AG04450 (cell line): ENCODE data around the gene DRC7. TPM values are rescaled to one million over a fixed set of nuclear protein-coding genes. Genes with fewer than 3 reads are reported as not detected.

Experiments used
- CTCF ChIA-PET: fragments of 300-600, 350-600 bp; formaldehyde crosslinking; extraction: SDS; loops from one replicate; lab custom pipeline; 2022; ENCODE audit warnings: antibody characterized with exemption, inconsistent platforms; lab: Charles Lee
- POLR2A ChIA-PET: fragments of 350-600 bp; formaldehyde crosslinking; extraction: SDS; loops from one replicate; lab custom pipeline; 2021; ENCODE audit warnings: antibody characterized with exemption, inconsistent platforms; lab: Yijun Ruan, JAX
- DNase-seq: peaks from one replicate; pipeline ENCODE4 v3.0.0-alpha.2; 2011; ENCODE audit warnings: low read depth, low spot score
- H3K27ac ChIP-seq: one replicate; pipeline ENCODE4 v1.5.1; 2012; ENCODE audit warnings: low read depth, low read length, control low read depth
- H3K27me3 ChIP-seq: one replicate; pipeline ENCODE4 v1.6.0; 2012; ENCODE audit warnings: low read length; ENCODE audit not compliant: control insufficient read depth, insufficient read depth
- H3K4me3 ChIP-seq: 2 replicates; pipeline ENCODE4 v1.5.1; 2011; ENCODE audit warnings: mild to moderate bottlenecking, low read depth, low read length, control low read depth
- H3K9me3 ChIP-seq: 2 replicates; pipeline ENCODE4 v1.5.1; 2012; ENCODE audit warnings: low read length; ENCODE audit not compliant: control insufficient read depth, insufficient read depth
- polyA plus RNA-seq: library from polyadenylated mRNA; depleted of rRNA; stranded (reverse); fragments of >200 nt; gene quantifications from 2 replicates; pipeline ENCODE4 v1.2.3, GENCODE V29; 2011
- TF ChIP-seq, protein P1 (sequence below): IDR thresholded peaks from 2 replicates; pipeline ENCODE4 v1.5.1; 2011; ENCODE audit warnings: low read depth, low read length, control low read depth, inconsistent platforms

Gene DRC7
- polyA plus RNA-seq, 1 experiment, result not detected

DNA sequence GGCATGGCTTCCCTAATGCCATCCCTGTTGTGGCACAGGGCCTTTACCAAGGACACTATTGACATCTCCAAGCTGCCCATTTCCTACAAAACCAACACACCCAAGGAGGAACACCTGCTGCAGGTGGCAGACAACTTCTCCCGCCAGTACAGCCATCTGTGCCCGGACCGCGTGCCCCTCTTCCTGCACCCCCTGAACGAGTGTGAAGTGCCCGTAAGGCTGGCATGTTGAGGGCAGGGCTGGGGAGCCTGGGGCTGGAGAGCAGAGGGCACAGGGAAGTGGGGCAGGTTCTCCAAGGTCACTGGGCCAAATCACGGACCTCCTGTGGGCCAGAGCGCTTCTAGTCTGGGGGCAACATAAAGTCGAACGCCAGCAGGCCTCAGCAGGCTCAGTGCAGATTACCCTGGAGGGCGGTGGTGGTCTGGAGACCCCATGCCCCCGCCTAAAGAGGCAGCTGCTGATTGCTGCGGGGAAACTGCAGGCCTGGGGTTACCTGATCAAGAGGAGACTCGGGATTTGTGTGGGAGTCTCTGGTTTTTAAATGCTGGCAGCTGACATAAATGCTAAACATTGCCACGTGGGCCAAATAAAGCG lies 4.3 kb downstream of the DRC7 start:
- CTCF ChIA-PET, result interaction anchor here (1.2 kb wide), 1 partner anchor 49 kb away, joined by 3 read pairs; no protein-coding TSS in a partner anchor

DNA sequence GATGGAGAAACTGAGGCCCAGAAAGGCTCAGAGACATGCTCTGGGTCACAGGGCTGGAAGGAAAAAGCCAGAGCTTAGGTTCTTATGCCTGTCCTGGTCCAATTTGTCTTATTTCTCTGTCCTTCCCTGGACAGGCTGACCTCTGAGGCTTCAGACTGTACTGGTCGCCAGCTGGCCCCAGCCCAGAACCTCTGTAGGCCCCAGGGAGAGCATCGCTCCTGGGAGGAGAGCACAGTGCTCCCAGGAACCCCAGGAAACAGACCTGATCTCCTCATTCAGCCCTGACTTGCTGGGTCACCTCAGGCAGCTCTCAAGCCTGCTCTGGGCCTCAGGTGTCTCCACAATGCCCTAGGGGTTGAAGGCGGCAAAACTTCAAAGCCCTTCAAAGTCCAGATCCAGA lies 4.9 kb downstream of the DRC7 start:
- no peak for DNase-seq
- Histone ChIP-seq H3K27ac (no peak overlapping the region), H3K9me3 (no peaks in the 10 kb centered on the region; the same call in 1 of the 2 replicates), H3K4me3 (no peak overlapping the region), H3K27me3 (peaks cover 30% of the 10 kb centered on the region)
- ChIA-PET POLR2A (no interaction called here), CTCF (interaction anchor here (1.2 kb wide), 1 partner anchor 50 kb away, joined by 3 read pairs; no protein-coding TSS in a partner anchor)
- TF ChIP-seq, protein P1, sequence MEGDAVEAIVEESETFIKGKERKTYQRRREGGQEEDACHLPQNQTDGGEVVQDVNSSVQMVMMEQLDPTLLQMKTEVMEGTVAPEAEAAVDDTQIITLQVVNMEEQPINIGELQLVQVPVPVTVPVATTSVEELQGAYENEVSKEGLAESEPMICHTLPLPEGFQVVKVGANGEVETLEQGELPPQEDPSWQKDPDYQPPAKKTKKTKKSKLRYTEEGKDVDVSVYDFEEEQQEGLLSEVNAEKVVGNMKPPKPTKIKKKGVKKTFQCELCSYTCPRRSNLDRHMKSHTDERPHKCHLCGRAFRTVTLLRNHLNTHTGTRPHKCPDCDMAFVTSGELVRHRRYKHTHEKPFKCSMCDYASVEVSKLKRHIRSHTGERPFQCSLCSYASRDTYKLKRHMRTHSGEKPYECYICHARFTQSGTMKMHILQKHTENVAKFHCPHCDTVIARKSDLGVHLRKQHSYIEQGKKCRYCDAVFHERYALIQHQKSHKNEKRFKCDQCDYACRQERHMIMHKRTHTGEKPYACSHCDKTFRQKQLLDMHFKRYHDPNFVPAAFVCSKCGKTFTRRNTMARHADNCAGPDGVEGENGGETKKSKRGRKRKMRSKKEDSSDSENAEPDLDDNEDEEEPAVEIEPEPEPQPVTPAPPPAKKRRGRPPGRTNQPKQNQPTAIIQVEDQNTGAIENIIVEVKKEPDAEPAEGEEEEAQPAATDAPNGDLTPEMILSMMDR, result no peak

More for the DNA sequence above, 4.3 kb downstream of the DRC7 start:
- Histone ChIP-seq H3K9me3 (no peaks in the 10 kb centered on the region; the same call in 1 of the 2 replicates), H3K27me3 (peaks cover 24% of the 10 kb centered on the region), H3K27ac (no peak overlapping the region), H3K4me3 (no peak overlapping the region)
- no peak for DNase-seq
- POLR2A ChIA-PET, result no interaction called here
- TF ChIP-seq, protein P1, result no peak

DNA sequence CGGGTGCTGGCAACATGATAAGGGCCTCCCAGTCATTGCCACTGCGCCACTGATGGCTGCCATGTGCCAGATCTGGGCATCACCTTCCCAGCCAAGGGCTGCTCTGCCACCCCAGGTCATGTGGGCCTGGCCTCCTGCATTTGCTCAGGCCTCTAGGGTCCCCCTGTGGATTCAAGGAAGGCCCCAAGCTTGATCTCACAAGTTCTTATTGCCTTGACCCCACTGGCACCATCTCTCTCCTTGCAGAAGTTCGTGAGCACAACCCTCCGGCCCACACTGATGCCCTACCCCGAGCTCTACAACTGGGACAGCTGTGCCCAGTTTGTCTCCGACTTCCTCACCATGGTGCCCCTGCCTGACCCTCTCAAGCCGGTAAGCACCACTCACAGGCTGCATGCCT lies 5.3 kb downstream of the DRC7 start:
- DNase-seq, result no peak
- CTCF ChIA-PET, result interaction anchor here (1.2 kb wide), 1 partner anchor 50 kb away, joined by 3 read pairs; no protein-coding TSS in a partner anchor

DNA sequence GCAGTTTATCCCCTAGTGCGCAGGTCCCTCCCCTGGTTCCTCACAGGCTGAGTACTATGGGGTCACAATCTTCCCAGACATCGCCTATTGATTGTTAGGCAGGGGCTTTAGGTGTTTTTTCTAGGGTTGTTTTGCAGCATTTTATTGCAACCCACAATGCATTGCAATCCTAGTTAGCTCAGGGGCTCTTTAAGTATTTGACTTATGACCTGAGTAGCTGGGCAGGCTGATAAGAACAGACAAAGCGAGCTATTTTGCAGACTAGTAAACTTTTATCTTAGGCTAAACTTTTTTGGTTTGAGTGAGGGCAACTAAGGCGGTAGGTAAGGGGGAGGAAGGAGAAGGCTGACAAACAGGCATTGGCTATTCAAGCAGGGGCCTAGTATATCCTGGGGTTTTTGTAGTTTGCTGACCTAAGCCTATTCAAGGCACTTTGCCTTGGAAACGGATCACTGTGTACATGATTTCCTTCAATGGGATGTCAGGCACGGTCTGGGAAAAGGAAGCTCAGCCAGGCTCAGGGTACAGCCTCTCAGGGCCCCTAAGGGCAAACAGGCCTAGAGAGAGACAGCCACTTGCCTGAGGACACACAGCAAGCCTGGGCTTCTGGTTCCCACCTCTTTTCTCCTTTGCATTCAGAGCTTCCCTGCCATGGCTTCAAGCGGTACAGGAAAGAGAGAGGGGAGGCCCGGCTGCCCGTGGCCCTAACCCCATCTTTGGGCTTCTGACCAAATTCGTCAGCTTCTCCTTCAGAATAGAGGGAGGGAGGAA lies 6.4 kb downstream of the DRC7 start:
- DNase-seq, result no peak
- CTCF ChIA-PET, result no interaction called here

More for the DNA sequence above, 5.3 kb downstream of the DRC7 start:
- TF ChIP-seq, protein P1, result no peak
- H3K27ac ChIP-seq, result no peak overlapping the region
- H3K4me3 ChIP-seq, result no peak overlapping the region
- H3K27me3 ChIP-seq, result peaks cover 30% of the 10 kb centered on the region
- POLR2A ChIA-PET, result no interaction called here
- H3K9me3 ChIP-seq, result no peaks in the 10 kb centered on the region; the same call in 1 of the 2 replicates

More for the DNA sequence above, 6.4 kb downstream of the DRC7 start:
- TF ChIP-seq, protein P1, result no peak
- peaks cover 27% of the 10 kb centered on the region for H3K27me3 ChIP-seq
- H3K4me3 ChIP-seq, result no peak overlapping the region
- no peak overlapping the region for H3K27ac ChIP-seq
- H3K9me3 ChIP-seq, result no peaks in the 10 kb centered on the region; the same call in 1 of the 2 replicates
- POLR2A ChIA-PET, result no interaction called here
